H9 (cell line): ENCODE results near the gene TRPM3. TPM values are rescaled to one million over a fixed set of nuclear protein-coding genes. Genes with fewer than 3 reads are reported as not detected.
"Not testable (repeated sequence)": the region's sequence is repeated elsewhere in the genome, so short reads cannot be mapped to it uniquely, and the experiment has no call there.

Experiments
- DNase-seq: peaks from one replicate; pipeline ENCODE4 v3.0.0-alpha.2; 2017
- H2AFZ ChIP-seq: one replicate; pipeline ENCODE4 v1.6.1; 2013; ENCODE audit warnings: mild to moderate bottlenecking, low read length, control low read depth, moderate library complexity
- H2AK5ac ChIP-seq: 2 replicates; pipeline ENCODE4 v1.6.1; 2013; ENCODE audit warnings: low read length, control low read depth, mixed read lengths; ENCODE audit not compliant: insufficient read length
- H2BK120ac ChIP-seq: one replicate; pipeline ENCODE4 v1.6.1; 2013; ENCODE audit warnings: low read depth, mild to moderate bottlenecking, low read length, control low read depth, inconsistent platforms; ENCODE audit not compliant: poor library complexity, severe bottlenecking
- H2BK12ac ChIP-seq: 2 replicates; pipeline ENCODE4 v1.6.1; 2013; ENCODE audit warnings: low read length, control low read depth, mixed read lengths, low read depth; ENCODE audit not compliant: insufficient read length
- H2BK15ac ChIP-seq: 2 replicates; pipeline ENCODE4 v1.6.1; 2013; ENCODE audit warnings: low read depth, low read length, control low read depth
- H2BK20ac ChIP-seq: one replicate; pipeline ENCODE4 v1.6.1; 2013; ENCODE audit warnings: low read depth, mild to moderate bottlenecking, low read length, control low read depth, inconsistent platforms; ENCODE audit not compliant: poor library complexity, severe bottlenecking
- H2BK5ac ChIP-seq: 2 replicates; pipeline ENCODE4 v1.6.1; 2013; ENCODE audit warnings: low read length, control low read depth, mixed read lengths; ENCODE audit not compliant: insufficient read length
- H3K14ac ChIP-seq: 2 replicates; pipeline ENCODE4 v1.6.1; 2013; ENCODE audit warnings: low read length, control low read depth; ENCODE audit not compliant: insufficient read depth
- H3K18ac ChIP-seq: 2 replicates; pipeline ENCODE4 v1.6.1; 2013; ENCODE audit warnings: low read depth, mild to moderate bottlenecking, mixed read lengths, low read length, control low read depth; ENCODE audit not compliant: insufficient read length
- H3K23ac ChIP-seq: 2 replicates; pipeline ENCODE4 v1.6.1; 2013; ENCODE audit warnings: low read length, control low read depth, mixed read lengths, low read depth; ENCODE audit not compliant: insufficient read length
- H3K23me2 ChIP-seq: 2 replicates; pipeline ENCODE4 v1.6.1; 2013; ENCODE audit warnings: low read depth, mild to moderate bottlenecking, mixed read lengths, low read length, control low read depth; ENCODE audit not compliant: insufficient read length, poor library complexity, severe bottlenecking
- H3K27ac ChIP-seq: 2 replicates; pipeline ENCODE4 v1.5.1; 2013; ENCODE audit warnings: low read length, control low read depth, mixed read lengths, low read depth; ENCODE audit not compliant: insufficient read length
- H3K27me3 ChIP-seq: 2 replicates; pipeline ENCODE4 v1.6.1; 2013; ENCODE audit warnings: low read length, control low read depth, inconsistent platforms; ENCODE audit not compliant: insufficient read depth
- H3K4ac ChIP-seq: 2 replicates; pipeline ENCODE4 v1.6.1; 2013; ENCODE audit warnings: low read depth, mild to moderate bottlenecking, control low read depth, inconsistent platforms, low read length, moderate library complexity
- H3K4me1 ChIP-seq: 2 replicates; pipeline ENCODE4 v1.6.1; 2013; ENCODE audit warnings: low read length, control low read depth, inconsistent platforms; ENCODE audit not compliant: insufficient read depth
- H3K4me2 ChIP-seq: 2 replicates; pipeline ENCODE4 v1.6.1; 2013; ENCODE audit warnings: low read length, control low read depth, mixed read lengths; ENCODE audit not compliant: insufficient read length, insufficient read depth
- H3K56ac ChIP-seq: 2 replicates; pipeline ENCODE4 v1.6.1; 2013; ENCODE audit warnings: low read depth, mild to moderate bottlenecking, mixed read lengths, low read length, control low read depth; ENCODE audit not compliant: insufficient read length
- H3K79me1 ChIP-seq: 2 replicates; pipeline ENCODE4 v1.6.1; 2013; ENCODE audit warnings: low read depth, mild to moderate bottlenecking, moderate library complexity, low read length, control low read depth, inconsistent platforms; ENCODE audit not compliant: insufficient read depth, poor library complexity, severe bottlenecking
- H3K79me2 ChIP-seq: 2 replicates; pipeline ENCODE4 v1.6.1; 2013; ENCODE audit warnings: low read length, control low read depth, inconsistent platforms; ENCODE audit not compliant: insufficient read depth
- H3K9ac ChIP-seq: 2 replicates; pipeline ENCODE4 v1.6.1; 2013; ENCODE audit warnings: low read length, control low read depth, mixed read lengths; ENCODE audit not compliant: insufficient read length; ENCODE audit errors: extremely low read depth
- H3K9me3 ChIP-seq: one replicate; pipeline ENCODE4 v1.6.1; 2013; ENCODE audit warnings: low read depth, low read length, inconsistent platforms; ENCODE audit not compliant: control insufficient read depth
- H3T11ph ChIP-seq: one replicate; pipeline ENCODE4 v1.6.1; 2013; ENCODE audit warnings: mild to moderate bottlenecking, low read length, control low read depth, inconsistent platforms
- H4K20me1 ChIP-seq: one replicate; pipeline ENCODE4 v1.6.1; 2013; ENCODE audit not compliant: control insufficient read depth, insufficient read length, insufficient read depth
- H4K5ac ChIP-seq: 2 replicates; pipeline ENCODE4 v1.6.1; 2013; ENCODE audit warnings: low read depth, mild to moderate bottlenecking, mixed read lengths, low read length, control low read depth; ENCODE audit not compliant: insufficient read length
- H4K8ac ChIP-seq: replicated peaks from 2 replicates; pipeline ENCODE4 v1.6.1; 2013; ENCODE audit warnings: low read length, control low read depth, mixed read lengths, low read depth; ENCODE audit not compliant: insufficient read length
- H4K91ac ChIP-seq: 2 replicates; pipeline ENCODE4 v1.6.1; 2013; ENCODE audit warnings: low read depth, mild to moderate bottlenecking, moderate library complexity, mixed read lengths, low read length, control low read depth; ENCODE audit not compliant: insufficient read length
- H3K27ac Mint-ChIP-seq, 3 experiments: 2 replicates in 2 of 3; 3 replicates in 1 of 3; pipeline ENCODE4 v1.8.0; 2020 to 2021; ENCODE audit warnings: mixed read lengths in 3 of 3, mild to moderate bottlenecking in 1 of 3, moderate library complexity in 1 of 3
- H3K27me3 Mint-ChIP-seq: 2 replicates; pipeline ENCODE4 v1.8.0; 2021; ENCODE audit warnings: low read depth, mild to moderate bottlenecking, moderate library complexity, mixed read lengths
- H3K36me3 Mint-ChIP-seq, 3 experiments: 2 replicates in 2 of 3; 3 replicates in 1 of 3; pipeline ENCODE4 v1.8.0; 2020 to 2021; ENCODE audit warnings: low read depth in 3 of 3, mixed read lengths in 3 of 3; ENCODE audit not compliant: insufficient read depth in 1 of 3
- H3K4me1 Mint-ChIP-seq, 2 experiments: 2 replicates each; pipeline ENCODE4 v1.8.0; 2020; ENCODE audit warnings: mixed read lengths in 2 of 2
- H3K4me3 Mint-ChIP-seq, 2 experiments: 2 replicates in 1 of 2; 3 replicates in 1 of 2; pipeline ENCODE4 v1.8.0; 2020 to 2021; ENCODE audit warnings: mild to moderate bottlenecking in 2 of 2, mixed read lengths in 2 of 2, moderate library complexity in 1 of 2
- H3K9me3 Mint-ChIP-seq, 2 experiments: 2 replicates in 1 of 2; 3 replicates in 1 of 2; pipeline ENCODE4 v1.8.0; 2020; ENCODE audit warnings: mild to moderate bottlenecking in 2 of 2, mixed read lengths in 2 of 2, moderate library complexity in 1 of 2
- WGBS: extraction: QIAGEN DNeasy Blood & Tissue Kit; methylation state at CpG from one replicate; pipeline ENCODE4 v1.1.7; 2013; ENCODE audit warnings: missing lambda C conversion rate, low lambda C conversion rate, mixed read lengths; ENCODE audit not compliant: insufficient read length; ENCODE audit errors: extremely low coverage; 5-methylcytosine and 5-hydroxymethylcytosine counted together
- total RNA-seq: library from RNA; stranded (reverse); gene quantifications from 2 replicates; pipeline ENCODE4 v1.2.1, GENCODE V29; 2021
- TF ChIP-seq, protein P1 (sequence below): fragments of 200-600 bp; sonication (generic); conservative IDR thresholded peaks from 3 replicates; pipeline ENCODE4 v1.8.0; 2021; ENCODE audit warnings: antibody characterized with exemption, mild to moderate bottlenecking

The TRPM3 gene
- total RNA-seq, 1 experiment from 2014 or later: 10.3 TPM

DNA sequence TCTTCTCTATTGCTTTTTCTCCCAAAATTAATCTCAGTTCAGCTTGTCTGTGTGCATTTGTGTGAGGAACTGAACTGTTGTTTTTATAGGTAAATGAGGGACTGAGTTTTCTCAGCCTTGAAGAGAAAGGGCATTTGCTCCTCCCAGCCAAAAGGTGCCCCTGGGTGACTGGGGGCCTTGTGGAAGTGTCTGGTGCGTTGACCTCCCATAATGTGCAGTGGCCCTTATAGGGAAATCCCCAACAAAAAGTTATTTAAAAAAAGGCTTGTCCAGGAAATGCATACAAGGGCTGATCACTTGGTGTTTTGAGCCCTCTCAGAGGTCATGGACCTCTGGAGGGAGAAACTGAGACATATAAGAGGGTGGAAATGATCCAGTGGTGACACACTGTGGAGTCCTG, 467.3 kb downstream of the TRPM3 start:
- H3K9ac ChIP-seq: no peak overlapping the region
- no peaks in the 10 kb centered on the region for H3K9me3 ChIP-seq
- H3K79me1 ChIP-seq: no peaks in the 10 kb centered on the region
- H3K23ac ChIP-seq: no peak overlapping the region
- no peaks in the 10 kb centered on the region for H3K23me2 ChIP-seq
- no peak overlapping the region for H3K14ac ChIP-seq
- no peak overlapping the region for H3K4me2 ChIP-seq
- no peak overlapping the region for H3K56ac ChIP-seq
- Mint-ChIP-seq H3K27me3 (no peaks in the 10 kb centered on the region), H3K27ac (no peak overlapping the region), H3K9me3 (peaks cover 26 to 31% of the 10 kb centered on the region in 2 experiments), H3K4me1 (no peaks in the 10 kb centered on the region), H3K4me3 (no peak overlapping the region), H3K36me3 (peaks cover 12 to 24% (median 13%) of the 10 kb centered on the region in 3 experiments)
- no peak overlapping the region for H3K27ac ChIP-seq
- no peaks in the 10 kb centered on the region for H4K20me1 ChIP-seq
- no peaks in the 10 kb centered on the region for H3K4me1 ChIP-seq
- H4K91ac ChIP-seq: no peak overlapping the region
- H2BK15ac ChIP-seq: no peak overlapping the region
- no peak overlapping the region for H2BK12ac ChIP-seq
- no peak overlapping the region for H2AK5ac ChIP-seq
- no peaks in the 10 kb centered on the region for H3K27me3 ChIP-seq
- TF ChIP-seq, protein P1, sequence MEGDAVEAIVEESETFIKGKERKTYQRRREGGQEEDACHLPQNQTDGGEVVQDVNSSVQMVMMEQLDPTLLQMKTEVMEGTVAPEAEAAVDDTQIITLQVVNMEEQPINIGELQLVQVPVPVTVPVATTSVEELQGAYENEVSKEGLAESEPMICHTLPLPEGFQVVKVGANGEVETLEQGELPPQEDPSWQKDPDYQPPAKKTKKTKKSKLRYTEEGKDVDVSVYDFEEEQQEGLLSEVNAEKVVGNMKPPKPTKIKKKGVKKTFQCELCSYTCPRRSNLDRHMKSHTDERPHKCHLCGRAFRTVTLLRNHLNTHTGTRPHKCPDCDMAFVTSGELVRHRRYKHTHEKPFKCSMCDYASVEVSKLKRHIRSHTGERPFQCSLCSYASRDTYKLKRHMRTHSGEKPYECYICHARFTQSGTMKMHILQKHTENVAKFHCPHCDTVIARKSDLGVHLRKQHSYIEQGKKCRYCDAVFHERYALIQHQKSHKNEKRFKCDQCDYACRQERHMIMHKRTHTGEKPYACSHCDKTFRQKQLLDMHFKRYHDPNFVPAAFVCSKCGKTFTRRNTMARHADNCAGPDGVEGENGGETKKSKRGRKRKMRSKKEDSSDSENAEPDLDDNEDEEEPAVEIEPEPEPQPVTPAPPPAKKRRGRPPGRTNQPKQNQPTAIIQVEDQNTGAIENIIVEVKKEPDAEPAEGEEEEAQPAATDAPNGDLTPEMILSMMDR: no peak
- no peak for DNase-seq
- no peak overlapping the region for H4K8ac ChIP-seq
- no peak overlapping the region for H3K18ac ChIP-seq
- no peak overlapping the region for H2BK5ac ChIP-seq
- H2AFZ ChIP-seq: no peak overlapping the region
- H3K4ac ChIP-seq: no peak overlapping the region
- no peak overlapping the region for H2BK20ac ChIP-seq
- no peak overlapping the region for H4K5ac ChIP-seq
- no CpG with 5 or more reads among the region's 1 CpG for WGBS
- no peak overlapping the region for H2BK120ac ChIP-seq
- H3K79me2 ChIP-seq: no peaks in the 10 kb centered on the region
- H3T11ph ChIP-seq: no peak overlapping the region

DNA sequence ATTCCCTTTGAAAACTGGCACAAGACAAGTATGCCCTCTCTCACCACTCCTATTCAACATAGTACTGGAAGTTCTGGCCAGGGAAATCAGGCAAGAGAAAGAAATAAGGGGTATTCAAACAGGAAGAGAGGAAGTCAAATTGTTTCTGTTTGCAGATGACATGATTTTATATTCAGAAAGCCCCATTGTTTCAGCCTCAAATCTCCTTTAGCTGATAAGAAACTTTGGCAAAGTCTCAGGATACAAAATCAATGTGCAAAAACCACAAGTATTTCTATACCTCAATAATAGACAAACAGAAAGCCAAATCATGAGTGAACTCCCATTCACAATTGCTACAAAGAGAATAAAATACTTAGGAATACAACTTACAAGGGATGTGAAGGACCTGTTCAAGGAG, 476.8 kb downstream of the TRPM3 start:
- H3K79me2 ChIP-seq, H3K79me1 ChIP-seq, H4K91ac ChIP-seq, H2BK20ac ChIP-seq, H3K27ac ChIP-seq, H4K5ac ChIP-seq, H2BK5ac ChIP-seq, H2BK12ac ChIP-seq, H3K4me1 ChIP-seq, DNase-seq, H3K56ac ChIP-seq, H2AK5ac ChIP-seq, H3K27me3 Mint-ChIP-seq, H3K4me2 ChIP-seq, H3K14ac ChIP-seq, H3K9me3 ChIP-seq, H2AFZ ChIP-seq, H4K20me1 ChIP-seq, H3K4ac ChIP-seq, H3K4me3 Mint-ChIP-seq, H2BK120ac ChIP-seq, H3K9ac ChIP-seq, H3K23ac ChIP-seq, H3K18ac ChIP-seq, H4K8ac ChIP-seq, H3K27ac Mint-ChIP-seq, H2BK15ac ChIP-seq, H3K27me3 ChIP-seq, H3K36me3 Mint-ChIP-seq, H3T11ph ChIP-seq, H3K23me2 ChIP-seq: not testable (repeated sequence)
- Mint-ChIP-seq H3K4me1 (peaks cover 11 to 19% of the 10 kb centered on the region in 2 experiments), H3K9me3 (peaks cover 10 to 11% of the 10 kb centered on the region in 2 experiments; a peak in 4 of 5 replicates)
